ENCODE measurements around the gene MYRF. TPM values are rescaled to one million over a fixed set of nuclear protein-coding genes. Genes with fewer than 3 reads are reported as not detected.

Gene MYRF
- total and polyA plus RNA-seq, 9 of the 15 experiments (the other 6 are each of a cell fraction or from before 2014, with no cell fraction given), result 2.3 to 25.8 (median 7.1) TPM

DNA sequence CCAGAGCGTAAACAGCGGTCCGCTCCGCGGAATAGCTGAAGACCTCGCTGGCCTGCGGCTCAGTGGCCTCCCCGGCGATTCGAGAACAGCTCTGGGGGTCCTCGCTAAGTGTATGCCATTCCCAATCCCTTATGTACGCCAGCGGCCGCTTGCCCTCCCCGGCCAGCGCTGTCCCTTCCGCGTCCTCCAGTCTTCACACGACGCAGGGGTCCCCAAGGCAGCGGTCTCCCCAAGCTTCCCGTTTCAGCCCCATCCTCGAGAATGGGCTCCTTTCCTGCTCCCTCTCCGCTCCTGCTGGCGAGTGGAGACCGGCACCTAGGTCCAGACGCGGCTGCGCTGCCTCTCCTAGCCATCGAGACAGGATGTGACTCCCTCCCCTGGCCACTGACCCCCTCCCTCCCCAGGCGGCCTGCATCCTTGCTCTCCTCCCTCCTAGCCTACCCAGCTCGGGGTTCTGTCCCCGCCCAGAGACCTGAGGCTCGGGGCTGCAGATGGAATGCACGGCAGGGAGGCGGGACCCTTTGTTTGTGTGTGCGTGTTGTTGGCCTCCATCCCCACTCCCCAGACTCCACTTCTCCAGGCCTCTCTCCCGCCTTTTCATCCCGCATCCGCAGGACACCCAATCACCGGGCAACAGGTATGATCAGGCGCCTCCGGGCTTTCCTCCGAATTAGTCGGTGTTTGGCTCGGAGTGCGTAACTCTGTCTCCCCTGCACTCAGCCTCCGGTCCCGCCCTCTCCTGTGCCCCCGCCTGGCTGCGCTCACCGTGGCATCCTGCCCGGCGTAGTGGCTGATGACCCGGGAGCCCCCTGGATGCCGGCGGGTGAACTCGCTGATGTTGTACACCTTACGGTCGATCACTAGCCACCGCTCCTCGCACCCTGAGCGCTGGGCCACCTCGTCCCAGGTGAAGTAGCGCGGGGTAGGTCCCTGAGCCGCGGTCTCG, 63.6 kb downstream of the MYRF start (continued):
- TF ChIP-seq RBM34 (IDR thresholded peaks at IDR 0.05; ENCODE audit: borderline replicate concordance, insufficient read depth, low read length) (no peak), TFE3 (CRISPR knock-in tag; IDR thresholded peaks at IDR 0.05) (no peak), NFIC (IDR thresholded peaks at IDR 0.05) (no peak), ESRRB (CRISPR knock-in tag; IDR thresholded peaks at IDR 0.05; ENCODE audit: borderline replicate concordance) (no peak), BRD9 (IDR thresholded peaks at IDR 0.05; ENCODE audit: low read depth, partially characterized antibody) (peak; percentile 60), KDM4B (IDR thresholded peaks at IDR 0.05; ENCODE audit: borderline replicate concordance in 2 of 2, low read depth in 1 of 2) (no peak), SMARCB1 (IDR thresholded peaks at IDR 0.05; ENCODE audit: insufficient read length, low read depth) (no peak), SMC3 (conservative IDR thresholded peaks at IDR 0.05; ENCODE audit: insufficient read depth, low read depth, low read length) (no peak), ATF6 (CRISPR knock-in tag; IDR thresholded peaks at IDR 0.05) (no peak), NFE2L1 (tag; IDR thresholded peaks at IDR 0.05; ENCODE audit: borderline replicate concordance, low read depth) (no peak), KAT2B (IDR thresholded peaks at IDR 0.05; ENCODE audit: low read depth, low read length) (no peak), MCM7 (IDR thresholded peaks at IDR 0.05) (no peak), ZKSCAN3 (CRISPR knock-in tag; IDR thresholded peaks at IDR 0.05) (no peak), SMARCE1 (IDR thresholded peaks at IDR 0.05) (no peak)
- TF ChIP-seq, protein P1, sequence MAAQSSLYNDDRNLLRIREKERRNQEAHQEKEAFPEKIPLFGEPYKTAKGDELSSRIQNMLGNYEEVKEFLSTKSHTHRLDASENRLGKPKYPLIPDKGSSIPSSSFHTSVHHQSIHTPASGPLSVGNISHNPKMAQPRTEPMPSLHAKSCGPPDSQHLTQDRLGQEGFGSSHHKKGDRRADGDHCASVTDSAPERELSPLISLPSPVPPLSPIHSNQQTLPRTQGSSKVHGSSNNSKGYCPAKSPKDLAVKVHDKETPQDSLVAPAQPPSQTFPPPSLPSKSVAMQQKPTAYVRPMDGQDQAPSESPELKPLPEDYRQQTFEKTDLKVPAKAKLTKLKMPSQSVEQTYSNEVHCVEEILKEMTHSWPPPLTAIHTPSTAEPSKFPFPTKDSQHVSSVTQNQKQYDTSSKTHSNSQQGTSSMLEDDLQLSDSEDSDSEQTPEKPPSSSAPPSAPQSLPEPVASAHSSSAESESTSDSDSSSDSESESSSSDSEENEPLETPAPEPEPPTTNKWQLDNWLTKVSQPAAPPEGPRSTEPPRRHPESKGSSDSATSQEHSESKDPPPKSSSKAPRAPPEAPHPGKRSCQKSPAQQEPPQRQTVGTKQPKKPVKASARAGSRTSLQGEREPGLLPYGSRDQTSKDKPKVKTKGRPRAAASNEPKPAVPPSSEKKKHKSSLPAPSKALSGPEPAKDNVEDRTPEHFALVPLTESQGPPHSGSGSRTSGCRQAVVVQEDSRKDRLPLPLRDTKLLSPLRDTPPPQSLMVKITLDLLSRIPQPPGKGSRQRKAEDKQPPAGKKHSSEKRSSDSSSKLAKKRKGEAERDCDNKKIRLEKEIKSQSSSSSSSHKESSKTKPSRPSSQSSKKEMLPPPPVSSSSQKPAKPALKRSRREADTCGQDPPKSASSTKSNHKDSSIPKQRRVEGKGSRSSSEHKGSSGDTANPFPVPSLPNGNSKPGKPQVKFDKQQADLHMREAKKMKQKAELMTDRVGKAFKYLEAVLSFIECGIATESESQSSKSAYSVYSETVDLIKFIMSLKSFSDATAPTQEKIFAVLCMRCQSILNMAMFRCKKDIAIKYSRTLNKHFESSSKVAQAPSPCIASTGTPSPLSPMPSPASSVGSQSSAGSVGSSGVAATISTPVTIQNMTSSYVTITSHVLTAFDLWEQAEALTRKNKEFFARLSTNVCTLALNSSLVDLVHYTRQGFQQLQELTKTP (IDR thresholded peaks at IDR 0.05; ENCODE audit: low read depth in 1 of 2, partially characterized antibody in 2 of 2), result peak in 1 of 2 experiments; percentile 66
- TF ChIP-seq, protein P2, sequence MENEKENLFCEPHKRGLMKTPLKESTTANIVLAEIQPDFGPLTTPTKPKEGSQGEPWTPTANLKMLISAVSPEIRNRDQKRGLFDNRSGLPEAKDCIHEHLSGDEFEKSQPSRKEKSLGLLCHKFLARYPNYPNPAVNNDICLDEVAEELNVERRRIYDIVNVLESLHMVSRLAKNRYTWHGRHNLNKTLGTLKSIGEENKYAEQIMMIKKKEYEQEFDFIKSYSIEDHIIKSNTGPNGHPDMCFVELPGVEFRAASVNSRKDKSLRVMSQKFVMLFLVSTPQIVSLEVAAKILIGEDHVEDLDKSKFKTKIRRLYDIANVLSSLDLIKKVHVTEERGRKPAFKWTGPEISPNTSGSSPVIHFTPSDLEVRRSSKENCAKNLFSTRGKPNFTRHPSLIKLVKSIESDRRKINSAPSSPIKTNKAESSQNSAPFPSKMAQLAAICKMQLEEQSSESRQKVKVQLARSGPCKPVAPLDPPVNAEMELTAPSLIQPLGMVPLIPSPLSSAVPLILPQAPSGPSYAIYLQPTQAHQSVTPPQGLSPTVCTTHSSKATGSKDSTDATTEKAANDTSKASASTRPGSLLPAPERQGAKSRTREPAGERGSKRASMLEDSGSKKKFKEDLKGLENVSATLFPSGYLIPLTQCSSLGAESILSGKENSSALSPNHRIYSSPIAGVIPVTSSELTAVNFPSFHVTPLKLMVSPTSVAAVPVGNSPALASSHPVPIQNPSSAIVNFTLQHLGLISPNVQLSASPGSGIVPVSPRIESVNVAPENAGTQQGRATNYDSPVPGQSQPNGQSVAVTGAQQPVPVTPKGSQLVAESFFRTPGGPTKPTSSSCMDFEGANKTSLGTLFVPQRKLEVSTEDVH (IDR thresholded peaks at IDR 0.05; ENCODE audit: low read depth, partially characterized antibody), result no peak

Data from K562 (cell line).